Glomerular visceral epithelial cell (primary cell): Measurements from ENCODE around the gene CD82.

Experiments used
- DNase-seq: peaks from one replicate; pipeline ENCODE4 v3.0.0-alpha.2; 2016; ENCODE audit errors: extremely low spot score

Gene CD82

DNA sequence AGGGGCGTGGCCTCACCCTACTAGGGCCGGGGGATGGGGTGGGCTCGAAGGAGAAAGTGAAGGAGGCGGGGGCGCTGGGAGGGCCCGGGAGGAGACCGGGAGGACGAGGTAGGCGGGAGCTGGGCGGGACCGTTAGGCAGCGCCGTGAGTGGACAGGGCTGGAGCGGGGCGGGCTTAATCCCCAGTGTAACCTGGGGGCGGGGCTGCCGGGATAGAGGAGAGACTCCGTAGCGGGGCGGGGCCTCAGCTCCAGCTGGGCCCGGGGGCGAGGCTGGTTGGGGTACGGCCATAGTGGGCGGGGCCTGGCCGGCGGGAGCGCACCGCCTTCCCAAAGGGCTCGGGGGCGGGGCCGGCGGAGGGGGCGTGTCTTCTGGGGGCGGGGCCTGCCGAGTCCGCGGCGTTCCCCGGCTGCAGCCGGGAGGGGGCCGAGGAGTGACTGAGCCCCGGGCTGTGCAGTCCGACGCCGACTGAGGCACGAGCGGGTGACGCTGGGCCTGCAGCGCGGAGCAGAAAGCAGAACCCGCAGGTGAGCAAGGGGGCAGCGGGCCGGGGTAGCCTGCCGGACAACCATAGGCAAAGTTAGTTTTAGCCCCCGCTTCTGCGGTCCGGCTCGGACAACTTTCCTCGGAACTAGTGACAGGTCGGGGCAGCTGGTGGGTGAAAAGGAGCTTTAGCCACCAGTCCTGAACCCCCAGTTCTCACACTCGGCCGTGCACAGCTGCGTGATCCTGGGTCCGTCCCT lies at the start of gene CD82:
Gene CD82, plus strand, starts transcription at position 453 of the 742 bp plus-strand sequence. CDS start 29,000 bp downstream, outside the sequence.
- peak; percentile 99 for DNase-seq

DNA sequence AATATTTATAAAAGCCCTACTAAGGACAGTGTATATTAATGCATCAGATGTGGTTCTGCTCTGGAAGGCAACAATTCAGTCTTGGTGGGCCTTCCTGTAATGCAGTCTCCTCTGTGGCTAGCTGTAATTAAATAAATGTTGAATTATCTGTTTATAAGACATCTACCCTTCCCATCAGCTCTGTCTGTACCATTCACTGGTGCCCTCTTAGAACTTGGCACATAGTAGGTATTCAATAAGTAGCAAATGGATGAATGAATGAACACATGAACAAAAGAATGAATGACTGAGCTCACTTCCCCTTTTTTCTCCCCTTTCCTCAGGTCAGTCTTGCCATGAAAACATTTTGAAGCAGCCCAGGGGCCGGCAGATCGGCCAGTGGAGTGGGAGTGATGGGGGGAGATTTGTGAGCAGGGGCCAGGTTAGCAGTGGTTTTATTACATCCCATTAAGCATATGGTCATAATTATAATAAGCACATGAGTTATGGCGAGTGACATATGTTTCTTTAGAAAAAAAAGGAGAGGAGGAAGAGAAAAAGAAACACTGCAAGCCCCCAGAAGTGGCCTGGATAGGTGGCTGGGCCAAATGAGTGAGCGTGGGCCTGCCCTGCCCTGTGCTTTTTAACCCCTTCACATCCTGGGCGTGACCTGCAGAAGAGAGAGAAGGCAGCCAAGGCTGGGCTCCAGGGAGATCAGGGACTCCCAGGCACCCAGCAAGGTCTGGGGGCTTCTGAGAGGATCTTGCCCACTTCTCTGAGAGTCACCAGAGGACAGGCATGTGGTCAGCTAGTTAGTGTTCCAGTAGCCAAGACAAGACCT lies 48.6 kb upstream of the CD82 start:
- no peak for DNase-seq

GRCh38 chr11:44517541-44517940 lies 47.9 kb upstream of the CD82 start:
- DNase-seq, result no peak

GRCh38 chr11:44518968-44519550 lies 46.4 kb upstream of the CD82 start:
- DNase-seq, result no peak

GRCh38 chr11:44519989-44520737 lies 45.3 kb upstream of the CD82 start:
- no peak for DNase-seq

GRCh38 chr11:44521148-44521547 lies 44.3 kb upstream of the CD82 start:
- no peak for DNase-seq

DNA sequence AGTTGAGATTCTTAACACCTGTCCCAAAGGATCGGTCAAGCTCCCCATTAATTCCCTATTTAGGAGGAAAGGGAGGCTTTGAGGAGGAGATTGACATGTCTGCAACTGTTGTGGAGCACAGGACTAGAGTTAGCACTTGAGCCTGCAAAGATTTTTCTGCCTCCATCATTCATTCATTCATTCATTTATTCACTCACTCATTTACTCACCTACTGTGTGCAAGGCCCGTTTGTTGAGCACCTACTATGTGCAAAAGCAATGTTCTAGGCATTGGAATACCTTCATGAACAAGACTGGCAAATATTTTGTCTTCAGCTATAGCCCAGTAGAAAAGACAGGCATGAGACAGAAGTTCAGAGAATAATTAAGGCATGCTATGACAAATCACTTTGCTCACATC lies 43.2 kb upstream of the CD82 start:
- no peak for DNase-seq

DNA sequence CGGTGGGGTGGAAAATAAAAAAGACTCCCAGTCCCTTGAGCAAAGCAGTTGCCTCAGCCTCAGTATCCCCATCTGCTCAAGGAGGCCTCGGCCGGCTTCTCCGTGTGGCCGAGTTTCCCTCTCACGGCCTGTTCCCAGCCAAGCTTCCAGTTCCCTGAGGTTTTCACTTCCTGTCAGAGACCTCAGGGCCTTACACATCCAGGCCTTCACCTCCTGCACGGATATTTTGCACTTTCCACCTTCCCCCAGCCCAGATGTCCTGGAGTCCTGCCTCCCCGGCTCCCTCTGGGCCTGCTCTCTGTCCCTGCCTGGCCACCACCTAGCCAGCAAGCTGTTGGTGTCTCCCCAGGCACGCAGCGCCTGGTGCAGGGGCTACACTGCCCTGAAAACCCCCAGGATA lies 41.1 kb upstream of the CD82 start:
- no peak for DNase-seq

GRCh38 chr11:44524751-44525201 lies 40.7 kb upstream of the CD82 start:
- DNase-seq, result no peak

GRCh38 chr11:44525473-44526252 lies 39.8 kb upstream of the CD82 start:
- no peak for DNase-seq

DNA sequence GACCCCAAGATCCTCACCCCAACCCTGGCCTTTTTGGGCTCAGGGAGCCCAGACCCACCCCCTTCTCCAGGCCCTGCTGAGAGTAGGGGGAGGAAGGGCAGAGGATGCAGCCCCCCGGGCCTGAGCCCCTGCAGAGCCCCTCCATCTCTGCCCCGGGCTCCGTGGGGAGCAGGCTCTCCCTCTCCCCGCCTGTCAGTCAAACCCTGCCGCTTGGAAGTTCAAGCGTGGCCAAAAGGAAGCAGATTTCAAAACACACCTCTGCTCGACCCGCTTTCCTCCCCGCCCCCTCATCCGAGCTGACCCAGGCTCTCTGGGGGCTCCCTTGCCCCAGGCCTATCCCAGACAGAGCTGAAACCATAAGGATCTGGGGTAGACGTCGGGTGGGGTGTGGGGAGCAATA lies 39.0 kb upstream of the CD82 start:
- no peak for DNase-seq

DNA sequence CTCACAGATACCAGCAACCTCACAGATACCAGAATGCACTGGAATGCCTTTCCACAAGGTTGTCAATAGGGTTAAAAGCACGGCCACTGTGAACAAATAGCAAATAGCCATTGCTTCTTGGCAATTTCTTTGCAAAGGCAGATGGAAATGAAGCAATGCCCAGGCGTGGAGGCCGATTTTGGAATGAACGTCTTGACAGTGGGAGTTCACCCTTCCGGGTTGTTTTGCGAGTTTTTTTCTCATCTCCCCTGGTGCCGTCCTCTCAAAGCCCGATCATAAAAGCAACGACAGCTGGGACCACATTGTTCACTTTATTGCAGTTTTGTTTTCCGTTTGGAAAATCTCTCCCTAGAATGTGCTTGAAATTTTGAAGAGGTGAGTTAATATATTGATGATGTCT lies 38.0 kb upstream of the CD82 start:
- no peak for DNase-seq

DNA sequence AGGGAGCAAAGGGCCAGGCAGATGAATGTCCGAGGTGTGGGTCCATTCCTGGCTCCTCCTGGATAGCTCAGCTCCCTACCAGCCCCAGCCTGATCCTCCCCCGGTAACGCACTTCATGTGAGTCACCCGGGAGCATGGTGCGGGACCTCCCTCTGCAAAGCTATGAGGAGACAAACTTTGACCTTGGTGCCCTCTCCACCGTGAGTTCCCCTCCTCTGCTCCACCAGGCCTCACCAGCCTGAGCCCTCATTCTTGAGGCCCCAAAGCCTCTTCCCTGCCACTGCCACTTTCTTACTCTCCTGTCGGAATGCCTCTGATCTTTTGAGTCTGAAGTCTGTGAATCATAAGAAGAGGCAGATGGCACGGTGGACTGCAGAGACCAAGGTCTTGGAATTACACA lies 37.4 kb upstream of the CD82 start:
- no peak for DNase-seq

GRCh38 chr11:44528581-44528980 lies 36.9 kb upstream of the CD82 start:
- no peak for DNase-seq

DNA sequence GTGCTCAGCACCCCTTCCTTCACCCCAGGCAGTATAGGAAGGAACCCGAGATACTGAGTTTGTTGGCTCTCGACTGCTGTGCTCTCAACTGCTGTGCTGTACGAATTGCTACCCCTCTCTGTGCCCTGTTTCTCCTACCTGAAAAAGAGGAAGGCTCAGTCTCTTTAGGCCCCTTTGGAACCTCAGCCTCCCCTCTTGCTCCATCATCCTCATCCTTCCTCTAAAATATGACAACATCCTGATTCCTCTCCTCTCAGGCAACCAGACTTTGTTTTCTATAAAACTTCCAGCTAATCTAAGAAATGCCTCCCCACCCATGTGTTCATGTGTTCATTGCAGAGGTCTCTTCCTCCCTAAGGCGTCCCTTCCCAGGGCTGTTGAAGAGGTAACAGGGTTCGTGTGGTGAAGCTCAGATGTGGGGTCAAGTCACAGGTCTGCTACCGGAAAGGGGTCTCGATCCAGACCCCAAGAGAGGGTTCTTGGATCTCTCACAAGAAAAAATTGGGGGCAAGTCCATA lies 35.5 kb upstream of the CD82 start:
- DNase-seq, result no peak

DNA sequence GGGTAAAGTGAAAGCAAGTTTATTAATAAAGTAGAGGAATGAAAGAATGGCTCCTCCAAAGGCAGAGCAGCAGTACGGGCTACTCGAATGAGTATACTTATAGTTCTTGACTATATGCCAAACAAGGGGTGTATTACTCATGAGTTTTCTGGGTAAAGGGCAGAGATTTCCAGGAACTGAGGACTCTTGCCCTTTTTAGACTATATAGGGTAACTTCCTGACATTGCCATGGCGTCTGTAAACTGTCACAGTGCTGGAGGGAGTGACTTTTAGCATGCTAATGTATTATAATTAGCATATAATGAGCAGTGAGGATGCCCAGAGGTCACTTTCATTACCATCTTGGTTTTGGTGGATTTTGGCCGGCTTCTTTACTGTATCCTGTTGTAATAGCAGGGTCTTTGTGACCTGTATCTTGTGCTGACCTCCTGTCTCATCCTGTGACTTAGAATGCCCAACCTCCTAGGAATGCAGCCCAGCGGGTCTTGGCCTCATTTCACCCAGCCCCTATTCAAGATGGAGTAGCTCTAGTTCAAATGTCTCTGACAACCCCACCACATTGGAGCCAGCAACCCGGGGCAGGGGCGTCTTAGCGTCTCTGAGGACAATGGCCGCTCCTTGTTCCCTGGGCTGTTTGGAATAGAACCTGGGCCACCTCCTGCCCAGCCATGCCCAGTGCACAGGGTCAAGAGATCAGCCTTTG lies 34.9 kb upstream of the CD82 start:
- DNase-seq, result no peak

DNA sequence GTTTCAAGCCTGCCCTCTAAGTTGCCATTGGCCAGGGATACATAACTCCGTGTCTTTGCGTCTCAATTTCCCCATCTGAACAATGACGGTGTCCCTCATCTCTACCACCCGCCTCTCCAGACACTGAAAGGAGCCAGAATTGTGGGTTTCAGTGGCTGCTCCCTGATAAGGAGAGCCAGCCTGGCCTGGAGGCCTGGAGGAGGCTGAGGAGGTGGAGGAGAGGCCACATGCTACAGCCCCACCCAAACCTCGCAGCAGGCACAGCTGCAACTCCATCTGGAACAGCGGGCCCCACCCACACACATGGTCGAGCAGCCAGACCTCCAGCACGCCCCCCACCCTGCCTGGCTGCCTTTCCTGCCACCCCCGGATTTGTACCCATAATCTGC lies 34.4 kb upstream of the CD82 start:
- DNase-seq, result no peak

DNA sequence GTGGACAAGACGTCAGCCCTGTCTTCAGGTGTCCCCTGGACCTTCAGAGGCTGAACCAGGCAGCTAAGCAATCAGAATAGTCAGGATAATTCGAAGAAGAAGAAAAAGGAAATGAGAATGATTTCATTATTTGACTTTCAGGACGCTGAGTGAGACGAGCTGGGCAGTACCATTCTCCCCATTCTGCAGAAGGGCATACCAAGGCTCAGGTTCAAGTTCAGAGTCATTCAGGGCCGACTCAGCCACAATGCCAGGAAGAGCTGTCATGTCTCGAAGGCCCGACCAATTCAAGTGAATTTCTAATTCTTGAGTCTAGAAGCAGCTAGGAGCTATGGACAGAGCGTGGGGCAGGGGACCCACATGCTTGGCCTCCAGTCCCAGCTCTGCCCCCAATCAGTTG lies 33.8 kb upstream of the CD82 start:
- DNase-seq, result no peak

DNA sequence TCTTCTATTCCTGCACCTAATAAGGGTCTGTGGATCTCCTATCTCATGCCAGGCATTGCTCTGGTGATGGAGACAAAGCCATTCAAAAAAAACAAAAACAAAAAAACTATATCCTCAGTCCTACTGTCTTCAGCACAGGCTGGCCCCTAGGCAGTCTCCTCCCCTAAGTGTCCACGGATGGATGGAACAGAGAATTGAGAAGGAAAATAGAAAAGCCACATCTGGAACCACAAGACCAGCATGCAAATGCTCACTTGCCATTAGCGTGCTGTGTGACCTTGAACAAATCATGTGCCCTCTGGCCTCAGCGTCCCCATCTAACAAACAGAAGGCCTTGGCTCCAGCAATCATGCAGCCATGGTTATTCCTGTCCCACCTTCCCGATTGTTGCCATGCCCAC lies 32.7 kb upstream of the CD82 start:
- DNase-seq, result no peak

DNA sequence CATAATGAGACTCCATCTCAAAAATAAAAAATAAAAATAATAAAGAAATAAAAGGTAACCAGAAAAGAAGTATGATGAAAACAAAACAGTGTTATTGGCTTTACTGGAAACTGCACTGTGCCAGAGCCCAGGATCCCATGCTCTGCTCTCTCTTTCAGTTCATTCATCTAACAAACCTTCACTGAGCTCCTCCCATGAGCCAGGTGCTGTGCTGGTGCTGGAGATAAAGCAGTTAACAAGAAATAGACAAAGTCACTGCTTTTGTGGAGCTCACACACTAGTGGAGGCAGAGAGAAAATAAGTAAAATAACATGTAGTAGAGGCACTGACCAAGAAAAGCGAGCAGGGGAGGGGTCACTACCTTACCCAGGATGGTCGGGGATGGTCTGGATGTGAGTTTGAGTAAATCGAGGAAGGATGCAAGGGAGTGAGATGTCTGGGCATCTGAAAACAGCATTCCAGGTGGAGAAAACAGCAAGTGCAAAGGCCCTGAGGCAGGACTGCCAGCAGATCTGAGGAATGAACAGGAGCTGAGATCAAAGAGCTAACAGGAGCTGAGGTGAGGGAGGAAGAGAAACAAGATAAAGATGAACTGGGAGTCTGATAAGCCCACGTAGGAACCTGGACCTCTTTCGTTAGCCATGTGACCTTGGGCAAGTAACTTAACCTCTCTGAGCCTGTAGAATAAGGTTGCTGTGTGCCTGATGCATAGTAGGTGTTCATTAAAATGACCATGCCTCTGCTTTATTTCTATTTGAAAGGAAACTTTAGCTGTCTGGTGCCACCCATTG lies 31.3 kb upstream of the CD82 start:
- no peak for DNase-seq
